GM20000 (cell line): ENCODE results near the gene FAM72C.
"Not testable (repeated sequence)": the region's sequence is repeated elsewhere in the genome, so short reads cannot be mapped to it uniquely, and the experiment has no call there.

ENCODE experiments used
- DNase-seq: peaks from one replicate; pipeline ENCODE4 v3.0.0; 2012; ENCODE audit warnings: low spot score

FAM72C gene

DNA sequence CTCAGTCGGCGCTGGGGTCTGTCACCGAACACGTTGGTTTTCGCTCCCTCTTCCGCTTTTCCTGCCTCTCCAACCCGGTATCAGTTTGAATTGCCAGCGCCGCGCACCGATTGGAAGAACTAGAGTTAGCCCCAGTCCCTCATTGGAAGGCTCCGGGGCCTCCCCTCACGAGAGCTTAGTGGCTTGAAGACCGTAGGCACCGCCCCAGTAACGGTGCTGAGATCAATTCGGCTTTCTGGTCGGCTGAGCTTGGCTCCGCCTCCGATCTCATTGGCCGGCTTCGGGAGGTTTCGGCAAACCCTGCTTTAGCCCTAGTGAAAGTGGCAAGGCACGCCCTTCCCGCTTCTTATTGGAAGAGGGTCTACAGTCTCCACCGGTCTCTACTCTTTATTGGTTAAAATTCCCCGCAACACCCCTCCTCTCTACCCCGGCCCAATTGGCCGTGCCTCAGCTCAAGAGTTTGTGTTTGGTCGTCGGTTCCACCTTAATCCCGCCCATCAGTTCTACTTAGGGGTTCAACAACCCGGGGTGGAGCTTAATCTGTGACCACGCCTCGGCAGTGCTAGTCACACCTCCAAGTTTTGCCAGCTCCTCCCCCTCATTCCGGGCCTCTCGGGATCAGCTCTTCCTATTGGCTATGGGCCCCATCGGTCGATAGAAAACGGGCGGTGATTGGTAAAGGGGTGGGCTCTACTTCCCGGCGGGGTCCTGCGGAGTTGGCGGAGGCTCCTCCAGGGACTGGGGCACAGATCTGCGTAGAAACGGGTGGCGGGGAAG is at the start of gene FAM72C:
FAM72C (minus strand) TSS at position 63 of the 777 bp plus-strand sequence. CDS start 845 bp downstream, outside the sequence.
- not testable (repeated sequence) for DNase-seq

DNA sequence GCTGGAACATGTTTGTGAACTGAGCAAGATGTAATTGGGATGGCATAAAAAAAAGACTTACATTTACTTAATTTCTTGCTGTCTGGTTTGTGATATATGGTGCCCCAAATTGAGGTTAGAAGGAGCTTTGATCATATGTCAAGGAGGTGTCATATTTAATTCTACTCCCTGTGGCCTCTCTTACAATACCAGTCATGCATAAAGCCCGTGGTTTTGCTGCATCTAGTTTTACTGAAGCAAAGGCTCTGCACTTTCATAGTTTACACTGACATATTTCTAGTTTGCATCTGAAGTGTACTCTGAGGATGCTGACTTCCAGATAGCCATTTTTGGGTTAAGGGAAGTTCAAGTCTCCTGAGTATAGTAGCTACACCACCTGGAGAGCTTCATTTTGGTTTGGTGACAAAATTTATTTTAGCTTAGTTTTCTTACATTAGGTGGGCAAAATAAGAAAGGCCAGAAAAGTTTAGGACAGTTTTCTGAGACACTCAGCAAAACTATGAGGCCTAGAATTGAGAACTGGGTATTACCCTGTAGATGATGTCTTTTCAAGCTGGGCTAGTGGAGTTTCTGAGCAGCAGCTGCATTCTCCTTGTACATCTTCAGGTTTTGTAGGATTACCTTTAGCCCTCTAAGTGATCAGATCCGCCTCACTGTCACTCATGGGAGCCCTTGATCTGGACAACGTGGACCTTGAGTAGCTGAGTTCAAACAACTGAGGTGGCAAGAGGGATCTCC is 48.4 kb upstream of the FAM72C start:
- not testable (repeated sequence) for DNase-seq

DNA sequence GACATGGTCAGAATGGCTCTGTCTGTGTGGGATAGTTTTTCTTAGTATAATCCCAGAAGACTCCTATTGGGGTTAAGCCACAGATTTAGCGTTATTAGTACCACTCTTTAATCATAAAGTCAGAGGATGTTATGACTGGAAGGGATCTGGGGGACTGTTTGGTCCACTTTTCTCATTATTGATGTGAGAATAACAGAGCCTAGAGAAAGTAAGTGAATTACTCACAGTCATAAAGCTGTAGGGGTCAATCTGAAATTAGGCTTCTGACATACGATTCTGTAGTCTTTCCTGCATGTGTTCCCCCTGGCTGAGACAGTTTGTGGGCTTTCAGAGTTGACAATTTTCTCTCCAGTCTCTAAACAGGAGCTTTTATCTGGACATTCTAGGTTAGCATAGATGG is 47.3 kb upstream of the FAM72C start:
- not testable (repeated sequence) for DNase-seq

GRCh38 chr1:144015180-144015966 is 43.6 kb upstream of the FAM72C start:
- not testable (repeated sequence) for DNase-seq

DNA sequence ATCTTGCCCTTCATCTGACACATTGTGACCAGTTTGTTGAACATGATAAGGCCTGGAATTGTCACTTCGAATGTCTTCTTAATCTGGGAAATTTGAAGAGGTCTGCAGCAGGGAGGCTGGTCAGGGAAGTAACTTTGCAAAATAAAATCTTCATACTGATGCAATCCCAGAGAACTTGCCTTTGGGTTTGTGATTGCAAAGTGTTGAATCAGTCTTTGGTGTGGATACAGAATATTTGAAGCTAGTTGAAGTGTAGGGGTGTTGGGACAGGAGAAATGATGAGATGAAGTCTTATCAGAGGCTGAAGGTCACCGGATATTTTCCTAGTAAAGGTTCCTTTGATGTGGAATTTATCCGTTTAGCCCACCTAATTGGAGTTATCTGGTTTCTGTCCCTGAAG is 42.7 kb upstream of the FAM72C start:
- DNase-seq = not testable (repeated sequence)

DNA sequence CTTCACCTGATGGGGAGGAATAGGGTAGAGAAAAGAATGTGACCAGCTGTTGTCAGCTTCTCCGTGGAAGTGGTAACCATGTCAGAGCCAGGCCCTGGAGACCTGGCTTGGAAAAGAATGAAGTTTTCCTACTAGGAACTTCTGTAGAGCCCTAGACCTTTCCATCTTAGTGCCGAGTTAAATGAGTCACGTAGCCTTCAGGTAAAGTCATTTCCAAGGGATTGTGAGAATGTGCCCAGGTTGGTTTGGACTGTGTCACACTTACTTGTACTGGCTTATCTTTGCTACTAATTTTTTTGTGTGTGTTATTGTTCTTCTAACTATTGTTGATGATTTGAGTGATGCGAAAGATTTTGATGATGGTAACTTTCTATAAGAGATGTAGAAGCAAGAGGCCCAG is 42.3 kb upstream of the FAM72C start:
- not testable (repeated sequence) for DNase-seq

- not testable (repeated sequence) for DNase-seq
These were observed 40.5 kb upstream of the FAM72C start for GRCh38 chr1:144012168-144012733.

DNA sequence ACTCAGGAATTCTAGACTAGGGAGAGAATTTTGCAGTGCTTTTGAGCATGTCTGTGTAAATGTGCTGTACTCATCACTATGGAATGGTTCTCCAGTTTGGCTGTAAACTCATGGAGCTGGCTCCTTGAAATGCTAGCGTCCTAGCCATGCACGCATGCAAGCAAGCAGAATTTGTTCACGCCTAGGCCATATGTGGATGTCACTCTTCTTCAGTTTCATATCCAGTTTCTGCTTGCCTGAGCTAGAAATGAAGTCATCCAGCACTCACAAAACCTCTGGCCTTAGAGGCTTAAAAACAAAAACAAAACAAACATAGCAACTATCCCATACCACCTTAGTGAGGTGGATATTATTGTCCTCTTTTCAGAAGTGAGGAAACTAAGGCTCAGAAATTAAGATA is 37.6 kb upstream of the FAM72C start:
- DNase-seq = not testable (repeated sequence)

DNA sequence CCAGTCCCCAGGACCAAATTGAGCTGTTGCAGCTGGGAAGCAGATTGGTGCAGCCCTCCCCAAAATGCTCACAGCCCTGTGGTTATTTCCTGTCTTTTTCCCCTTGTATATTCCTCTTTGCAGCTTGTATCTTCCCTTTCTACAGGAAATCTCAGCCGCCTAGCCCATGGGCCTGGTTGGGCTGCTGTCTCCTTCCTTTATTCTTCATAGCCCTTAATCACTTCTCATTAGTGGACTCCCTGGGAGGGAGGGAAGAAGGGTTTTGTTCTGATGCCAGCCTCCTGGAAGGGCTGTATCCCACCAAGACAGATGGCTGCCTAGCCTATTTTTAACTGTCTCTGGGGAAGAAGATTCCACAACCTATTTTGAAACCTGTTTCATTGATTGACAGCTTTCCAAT is 32.5 kb upstream of the FAM72C start:
- DNase-seq = not testable (repeated sequence)

GRCh38 chr1:144003306-144004029 is 31.7 kb upstream of the FAM72C start:
- not testable (repeated sequence) for DNase-seq

- DNase-seq = not testable (repeated sequence)
These were observed 30.5 kb upstream of the FAM72C start for GRCh38 chr1:144002141-144002881.

DNA sequence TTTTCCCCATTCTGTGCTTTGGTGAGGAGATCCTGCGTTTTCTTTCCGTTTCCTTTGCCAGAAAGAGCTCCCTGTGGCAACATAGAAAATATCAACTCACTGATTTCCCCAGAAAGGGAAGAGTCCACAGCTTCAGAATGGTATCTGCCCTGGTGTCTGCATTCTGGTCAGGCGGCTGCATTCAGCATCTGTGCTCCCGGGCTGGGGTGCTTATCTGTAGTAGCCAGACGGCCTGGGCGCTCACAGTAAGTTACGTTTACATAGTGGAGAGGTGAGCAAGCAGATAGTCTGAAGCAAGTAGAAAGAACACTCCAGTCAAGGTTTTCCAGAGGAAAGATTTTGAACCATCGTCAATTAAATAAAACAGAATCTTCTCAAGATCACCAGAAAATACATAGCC is 29.3 kb upstream of the FAM72C start:
- not testable (repeated sequence) for DNase-seq

- not testable (repeated sequence) for DNase-seq
These were observed 24.2 kb upstream of the FAM72C start for GRCh38 chr1:143996020-143996419.

DNA sequence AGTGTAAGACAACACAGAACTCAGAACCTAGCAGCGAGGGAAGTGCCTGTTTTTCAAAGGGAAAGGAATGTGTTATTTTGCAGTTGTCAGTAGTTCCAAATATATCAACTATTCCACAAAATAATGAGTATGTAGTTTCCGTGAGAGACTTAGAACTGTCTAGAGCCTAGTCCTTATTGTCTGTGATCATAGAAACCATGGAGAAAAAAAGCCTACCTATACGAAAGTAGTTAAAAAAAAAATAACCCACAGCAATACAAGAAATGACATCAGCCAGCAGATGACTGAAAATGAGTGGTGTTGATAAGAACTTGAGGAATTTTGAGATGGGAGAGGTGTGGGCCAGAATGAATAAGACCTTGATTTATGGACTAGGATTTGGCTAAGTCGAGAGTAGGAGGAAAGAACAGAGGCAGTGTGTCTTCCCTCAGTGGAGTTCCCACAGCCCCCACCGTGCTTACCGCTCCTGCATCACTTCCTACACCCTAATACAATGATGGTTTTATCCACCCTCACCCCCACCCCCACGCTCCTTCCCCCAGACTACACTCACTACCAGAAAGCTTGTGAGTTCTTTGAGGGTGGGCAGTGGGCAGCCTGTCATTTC is 21.6 kb upstream of the FAM72C start:
- DNase-seq = not testable (repeated sequence)

DNA sequence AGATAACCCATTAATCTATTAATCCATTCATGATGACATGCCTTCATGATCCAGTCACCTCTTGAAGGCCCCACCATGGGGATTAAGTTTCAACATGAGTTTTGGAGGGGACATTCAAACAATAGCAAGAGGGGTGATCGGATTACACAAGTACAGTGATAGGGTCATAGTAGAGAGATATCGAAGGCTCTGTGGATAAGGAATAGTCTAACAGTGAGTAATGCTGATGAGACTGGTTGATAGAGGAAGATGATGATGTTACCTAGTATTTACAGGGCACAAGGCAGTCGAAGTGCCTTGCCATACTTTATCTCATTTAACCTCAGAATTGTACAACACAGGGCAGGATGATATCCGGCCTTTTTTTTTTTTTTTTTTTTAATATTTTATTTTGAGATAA is 18.9 kb upstream of the FAM72C start:
- DNase-seq = not testable (repeated sequence)

DNA sequence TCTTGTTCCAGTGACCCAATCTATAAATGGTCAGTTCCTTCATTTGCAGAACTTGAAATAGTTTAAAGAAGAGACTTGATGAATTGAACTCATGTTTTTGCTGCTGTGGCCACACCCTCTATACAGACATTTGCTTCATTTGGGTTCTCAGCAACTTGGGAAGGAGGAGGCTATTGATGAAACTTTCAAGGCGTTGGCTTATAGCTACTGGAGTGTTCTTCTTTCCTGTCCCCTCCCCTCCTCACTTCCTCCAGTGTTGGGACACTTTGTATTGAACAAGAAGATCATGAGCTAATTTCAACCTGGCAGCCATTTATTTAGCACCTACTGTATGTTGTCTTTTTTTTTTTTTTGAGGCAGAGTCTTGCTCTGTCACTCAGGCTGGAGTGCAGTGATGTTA is 17.9 kb upstream of the FAM72C start:
- not testable (repeated sequence) for DNase-seq

DNA sequence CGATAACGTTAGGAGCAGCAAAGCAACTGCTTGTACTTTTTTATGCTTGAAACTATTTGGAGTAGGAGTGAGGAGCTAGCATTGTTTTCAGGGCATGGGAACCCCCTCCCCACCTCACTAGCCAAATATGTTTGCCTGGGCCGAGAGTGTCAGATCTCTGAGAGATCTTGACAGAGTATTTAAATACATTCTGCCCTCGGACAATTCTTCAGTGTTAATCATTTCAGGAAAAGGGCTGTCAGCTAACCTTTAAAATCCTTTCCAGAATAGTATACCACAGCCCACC is 17.6 kb upstream of the FAM72C start:
- DNase-seq = not testable (repeated sequence)

DNA sequence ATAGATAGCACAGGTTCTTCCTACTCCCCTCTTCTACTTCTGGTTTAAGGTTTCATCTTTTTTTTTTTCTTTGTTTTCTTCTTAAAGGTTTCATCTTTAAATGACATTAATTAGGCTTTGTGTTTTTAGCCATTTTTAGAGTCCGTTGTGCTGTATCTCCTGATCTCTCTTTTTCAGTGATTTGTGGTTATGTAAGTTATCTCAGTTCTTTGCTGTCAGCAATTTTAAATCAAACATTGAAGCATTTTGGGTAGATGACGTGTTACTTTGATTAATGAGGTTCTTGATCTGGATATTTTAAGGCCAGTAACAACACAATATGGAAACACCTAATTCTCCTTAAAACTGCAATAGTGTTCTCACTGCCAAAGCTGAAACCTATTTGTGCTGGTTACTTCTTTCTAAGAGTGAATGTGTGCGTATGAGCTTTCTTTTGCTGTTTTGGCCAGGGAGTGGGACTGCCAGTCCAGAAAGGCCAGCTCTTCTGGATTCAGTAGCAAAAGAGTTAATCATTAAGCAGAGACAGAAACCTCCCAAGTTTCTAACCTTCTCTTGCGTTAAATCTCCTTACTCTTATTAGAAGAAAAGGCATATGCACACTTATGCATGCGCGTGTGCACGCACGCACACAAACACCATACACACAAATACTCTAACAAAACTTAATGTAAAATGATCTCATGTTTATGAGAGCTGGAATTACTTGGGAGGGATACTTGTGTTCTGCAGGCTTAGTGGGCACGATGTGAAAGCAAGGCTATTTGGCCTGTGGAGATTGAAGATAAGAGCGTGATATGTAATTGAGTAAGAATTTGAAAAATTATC is 17.0 kb upstream of the FAM72C start:
- not testable (repeated sequence) for DNase-seq

DNA sequence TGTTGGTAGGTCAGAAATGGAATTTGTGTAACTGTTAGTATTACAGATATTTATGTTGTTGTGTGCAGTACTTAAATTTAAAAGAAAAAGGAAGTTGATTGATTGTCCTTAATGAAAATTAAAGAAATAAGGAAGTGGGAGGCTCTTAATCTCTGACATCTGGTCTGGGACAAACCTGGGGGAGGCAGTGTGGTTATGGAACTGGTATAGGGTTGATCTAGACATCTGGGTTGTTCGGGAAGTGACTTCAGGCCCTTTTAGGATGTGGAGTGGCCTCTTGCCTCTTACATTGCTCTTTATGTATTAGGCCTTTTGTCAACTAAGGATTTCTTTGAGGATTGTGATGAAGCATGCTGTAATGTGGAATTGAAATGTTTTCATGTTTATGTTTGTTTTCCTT is 16.1 kb upstream of the FAM72C start:
- DNase-seq = not testable (repeated sequence)
